SK-N-SH treated with all-trans-retinoic acid at 6 μM for 48 hours (cell line): ENCODE measurements around the gene BICDL1.

Experiments
- ATAC-seq: fragments of 200-7000 bp; cut with Tn5 transposase; 3 replicates; pipeline ENCODE4 v1.9.1; 2020; ENCODE audit warnings: mild to moderate bottlenecking, moderate library complexity
- ARNTL ChIP-seq: fragments of 450-650 bp; formaldehyde crosslinking; IDR thresholded peaks from 2 replicates; pipeline ENCODE4 v1.5.0; 2020; ENCODE audit warnings: low read depth, mild to moderate bottlenecking, moderate library complexity, borderline replicate concordance
- BACH2 ChIP-seq: fragments of 250-450 bp; sonication (Bioruptor Pico); IDR thresholded peaks from 2 replicates; pipeline ENCODE4 v1.9.0; 2021; ENCODE audit warnings: mild to moderate bottlenecking, borderline replicate concordance
- CSDC2 ChIP-seq: fragments of 250-450 bp; sonication (Bioruptor Pico); IDR thresholded peaks from 2 replicates; pipeline ENCODE4 v1.5.0; 2020; ENCODE audit warnings: mild to moderate bottlenecking, moderate library complexity
- ESRRG ChIP-seq: fragments of 250-450 bp; sonication (Bioruptor Pico); IDR thresholded peaks from 2 replicates; pipeline ENCODE4 v1.6.1; 2021; ENCODE audit warnings: mild to moderate bottlenecking
- GLIS3 ChIP-seq: fragments of 250-450 bp; sonication (Bioruptor Pico); IDR thresholded peaks from 2 replicates; pipeline ENCODE4 v1.5.0; 2020; ENCODE audit warnings: mild to moderate bottlenecking, moderate library complexity
- ISL1 ChIP-seq: fragments of 250-450 bp; sonication (Bioruptor Pico); IDR thresholded peaks from 2 replicates; pipeline ENCODE4 v2.1.2; 2022; ENCODE audit warnings: mild to moderate bottlenecking, moderate library complexity
- OSR1 ChIP-seq: fragments of 250-450 bp; sonication (Bioruptor Pico); IDR thresholded peaks from 2 replicates; pipeline ENCODE4 v1.8.0; 2022; ENCODE audit warnings: moderate library complexity, mild to moderate bottlenecking, inconsistent platforms
- PPARA ChIP-seq: fragments of 250-450 bp; sonication (Bioruptor Pico); IDR thresholded peaks from 2 replicates; pipeline ENCODE4 v1.5.0; 2020; ENCODE audit warnings: mild to moderate bottlenecking, borderline replicate concordance
- RARB ChIP-seq: fragments of 250-450 bp; sonication (Bioruptor Pico); IDR thresholded peaks from 2 replicates; pipeline ENCODE4 v1.8.0; 2021; ENCODE audit warnings: mild to moderate bottlenecking, moderate library complexity
- SNAI2 ChIP-seq: fragments of 250-450 bp; sonication (Bioruptor Pico); IDR thresholded peaks from 2 replicates; pipeline ENCODE4 v1.5.0; 2020; ENCODE audit warnings: mild to moderate bottlenecking, moderate library complexity
- TCF4 ChIP-seq: fragments of 250-450 bp; sonication (Bioruptor Pico); IDR thresholded peaks from 2 replicates; pipeline ENCODE4 v1.8.0; 2021; ENCODE audit warnings: mild to moderate bottlenecking, moderate library complexity, borderline replicate concordance
- TOX ChIP-seq: fragments of 250-450 bp; sonication (Bioruptor Pico); IDR thresholded peaks from 2 replicates; pipeline ENCODE4 v1.8.0; 2021; ENCODE audit warnings: mild to moderate bottlenecking, moderate library complexity, borderline replicate concordance
- ZC3H10 ChIP-seq: fragments of 250-450 bp; sonication (Bioruptor Pico); IDR thresholded peaks from 2 replicates; pipeline ENCODE4 v1.5.1; 2021; ENCODE audit warnings: mild to moderate bottlenecking, moderate library complexity
- ZFP3 ChIP-seq: fragments of 250-450 bp; sonication (Bioruptor Pico); IDR thresholded peaks from 2 replicates; pipeline ENCODE4 v1.5.0; 2020; ENCODE audit warnings: mild to moderate bottlenecking, moderate library complexity
- ZFP30 ChIP-seq: fragments of 450-650 bp; formaldehyde crosslinking; IDR thresholded peaks from 2 replicates; pipeline ENCODE4 v1.5.0; 2022; ENCODE audit warnings: mild to moderate bottlenecking, moderate library complexity
- ZNF8 ChIP-seq: fragments of 450-650 bp; formaldehyde crosslinking; IDR thresholded peaks from 2 replicates; pipeline ENCODE4 v1.5.0; 2020; ENCODE audit warnings: mild to moderate bottlenecking, moderate library complexity
- TF ChIP-seq, protein P1 (sequence below): fragments of 250-450 bp; sonication (Bioruptor Pico); IDR thresholded peaks from 2 replicates; pipeline ENCODE4 v1.8.0; 2020; ENCODE audit warnings: mild to moderate bottlenecking, moderate library complexity, borderline replicate concordance
- TF ChIP-seq, protein P2 (sequence below): fragments of 250-450 bp; sonication (Bioruptor Pico); IDR thresholded peaks from 2 replicates; pipeline ENCODE4 v1.5.1; 2020; ENCODE audit warnings: low read depth, mild to moderate bottlenecking, moderate library complexity
- TF ChIP-seq, protein P3 (sequence below): fragments of 250-450 bp; sonication (Bioruptor Pico); IDR thresholded peaks from 2 replicates; pipeline ENCODE4 v1.5.1; 2021; ENCODE audit warnings: mild to moderate bottlenecking, moderate library complexity
- TF ChIP-seq, protein P4 (sequence below): fragments of 250-450 bp; sonication (Bioruptor Pico); IDR thresholded peaks from 2 replicates; pipeline ENCODE4 v1.8.0; 2021; ENCODE audit warnings: low read depth, mild to moderate bottlenecking, moderate library complexity, borderline replicate concordance
- TF ChIP-seq, protein P5 (sequence below): fragments of 250-450 bp; sonication (Bioruptor Pico); IDR thresholded peaks from 2 replicates; pipeline ENCODE4 v1.5.0; 2020; ENCODE audit warnings: mild to moderate bottlenecking, moderate library complexity

The BICDL1 gene

DNA sequence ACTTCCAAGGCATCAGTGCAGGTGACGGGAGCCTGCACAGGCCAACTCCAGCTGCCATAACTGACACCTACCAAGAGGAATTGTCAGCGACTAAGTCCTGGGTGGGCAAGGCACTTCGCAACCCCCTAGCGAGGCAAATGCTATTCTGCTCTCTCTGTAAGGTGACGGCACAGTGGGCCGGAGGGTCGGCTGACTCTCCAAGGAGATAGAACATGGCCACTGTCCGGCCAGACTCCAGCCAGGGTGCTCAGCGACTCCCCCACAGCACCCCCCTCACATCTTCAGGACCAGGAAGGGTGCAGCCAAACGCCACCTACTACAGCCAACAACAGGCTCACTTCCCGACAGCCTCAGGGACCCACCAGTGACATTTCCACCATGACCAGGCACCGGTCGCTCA lies 114.3 kb downstream of the BICDL1 start:
- no peak for ATAC-seq

DNA sequence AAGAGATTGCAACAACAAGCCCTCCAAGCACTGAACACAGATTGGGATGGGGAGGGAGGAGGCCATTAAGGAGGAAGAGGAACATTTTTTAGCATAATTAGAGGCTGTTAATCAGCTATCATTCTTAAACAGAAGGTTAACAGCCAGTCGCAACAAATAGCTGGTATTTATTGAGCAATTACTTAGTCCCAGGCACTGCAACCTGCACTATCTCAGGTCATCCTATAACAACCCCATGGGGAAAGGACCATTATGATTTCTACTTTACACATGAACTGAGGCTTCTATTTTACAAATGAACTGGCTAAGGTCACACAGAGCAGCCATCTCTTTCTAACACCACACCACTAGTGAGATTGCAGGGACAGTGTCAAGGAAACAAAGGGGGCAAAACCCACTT lies 117.1 kb downstream of the BICDL1 start:
- no peak for ATAC-seq
- TF ChIP-seq, protein P1, sequence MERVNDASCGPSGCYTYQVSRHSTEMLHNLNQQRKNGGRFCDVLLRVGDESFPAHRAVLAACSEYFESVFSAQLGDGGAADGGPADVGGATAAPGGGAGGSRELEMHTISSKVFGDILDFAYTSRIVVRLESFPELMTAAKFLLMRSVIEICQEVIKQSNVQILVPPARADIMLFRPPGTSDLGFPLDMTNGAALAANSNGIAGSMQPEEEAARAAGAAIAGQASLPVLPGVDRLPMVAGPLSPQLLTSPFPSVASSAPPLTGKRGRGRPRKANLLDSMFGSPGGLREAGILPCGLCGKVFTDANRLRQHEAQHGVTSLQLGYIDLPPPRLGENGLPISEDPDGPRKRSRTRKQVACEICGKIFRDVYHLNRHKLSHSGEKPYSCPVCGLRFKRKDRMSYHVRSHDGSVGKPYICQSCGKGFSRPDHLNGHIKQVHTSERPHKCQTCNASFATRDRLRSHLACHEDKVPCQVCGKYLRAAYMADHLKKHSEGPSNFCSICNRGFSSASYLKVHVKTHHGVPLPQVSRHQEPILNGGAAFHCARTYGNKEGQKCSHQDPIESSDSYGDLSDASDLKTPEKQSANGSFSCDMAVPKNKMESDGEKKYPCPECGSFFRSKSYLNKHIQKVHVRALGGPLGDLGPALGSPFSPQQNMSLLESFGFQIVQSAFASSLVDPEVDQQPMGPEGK (CRISPR knock-in tag) = no peak
- TF ChIP-seq, protein P2, sequence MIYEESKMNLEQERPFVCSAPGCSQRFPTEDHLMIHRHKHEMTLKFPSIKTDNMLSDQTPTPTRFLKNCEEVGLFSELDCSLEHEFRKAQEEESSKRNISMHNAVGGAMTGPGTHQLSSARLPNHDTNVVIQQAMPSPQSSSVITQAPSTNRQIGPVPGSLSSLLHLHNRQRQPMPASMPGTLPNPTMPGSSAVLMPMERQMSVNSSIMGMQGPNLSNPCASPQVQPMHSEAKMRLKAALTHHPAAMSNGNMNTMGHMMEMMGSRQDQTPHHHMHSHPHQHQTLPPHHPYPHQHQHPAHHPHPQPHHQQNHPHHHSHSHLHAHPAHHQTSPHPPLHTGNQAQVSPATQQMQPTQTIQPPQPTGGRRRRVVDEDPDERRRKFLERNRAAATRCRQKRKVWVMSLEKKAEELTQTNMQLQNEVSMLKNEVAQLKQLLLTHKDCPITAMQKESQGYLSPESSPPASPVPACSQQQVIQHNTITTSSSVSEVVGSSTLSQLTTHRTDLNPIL = no peak
- TF ChIP-seq TCF4 (no peak), OSR1 (CRISPR knock-in tag) (no peak), SNAI2 (no peak), TOX (CRISPR knock-in tag) (no peak), RARB (no peak), PPARA (CRISPR knock-in tag) (no peak), ISL1 (CRISPR knock-in tag) (no peak), ARNTL (CRISPR knock-in tag) (no peak)

More for the DNA sequence above, 114.3 kb downstream of the BICDL1 start:
- TF ChIP-seq ESRRG (CRISPR knock-in tag) (no peak), ZNF8 (no peak), PPARA (CRISPR knock-in tag) (no peak)
- TF ChIP-seq, protein P3, sequence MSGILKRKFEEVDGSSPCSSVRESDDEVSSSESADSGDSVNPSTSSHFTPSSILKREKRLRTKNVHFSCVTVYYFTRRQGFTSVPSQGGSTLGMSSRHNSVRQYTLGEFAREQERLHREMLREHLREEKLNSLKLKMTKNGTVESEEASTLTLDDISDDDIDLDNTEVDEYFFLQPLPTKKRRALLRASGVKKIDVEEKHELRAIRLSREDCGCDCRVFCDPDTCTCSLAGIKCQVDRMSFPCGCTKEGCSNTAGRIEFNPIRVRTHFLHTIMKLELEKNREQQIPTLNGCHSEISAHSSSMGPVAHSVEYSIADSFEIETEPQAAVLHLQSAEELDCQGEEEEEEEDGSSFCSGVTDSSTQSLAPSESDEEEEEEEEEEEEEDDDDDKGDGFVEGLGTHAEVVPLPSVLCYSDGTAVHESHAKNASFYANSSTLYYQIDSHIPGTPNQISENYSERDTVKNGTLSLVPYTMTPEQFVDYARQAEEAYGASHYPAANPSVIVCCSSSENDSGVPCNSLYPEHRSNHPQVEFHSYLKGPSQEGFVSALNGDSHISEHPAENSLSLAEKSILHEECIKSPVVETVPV (CRISPR knock-in tag) = no peak

DNA sequence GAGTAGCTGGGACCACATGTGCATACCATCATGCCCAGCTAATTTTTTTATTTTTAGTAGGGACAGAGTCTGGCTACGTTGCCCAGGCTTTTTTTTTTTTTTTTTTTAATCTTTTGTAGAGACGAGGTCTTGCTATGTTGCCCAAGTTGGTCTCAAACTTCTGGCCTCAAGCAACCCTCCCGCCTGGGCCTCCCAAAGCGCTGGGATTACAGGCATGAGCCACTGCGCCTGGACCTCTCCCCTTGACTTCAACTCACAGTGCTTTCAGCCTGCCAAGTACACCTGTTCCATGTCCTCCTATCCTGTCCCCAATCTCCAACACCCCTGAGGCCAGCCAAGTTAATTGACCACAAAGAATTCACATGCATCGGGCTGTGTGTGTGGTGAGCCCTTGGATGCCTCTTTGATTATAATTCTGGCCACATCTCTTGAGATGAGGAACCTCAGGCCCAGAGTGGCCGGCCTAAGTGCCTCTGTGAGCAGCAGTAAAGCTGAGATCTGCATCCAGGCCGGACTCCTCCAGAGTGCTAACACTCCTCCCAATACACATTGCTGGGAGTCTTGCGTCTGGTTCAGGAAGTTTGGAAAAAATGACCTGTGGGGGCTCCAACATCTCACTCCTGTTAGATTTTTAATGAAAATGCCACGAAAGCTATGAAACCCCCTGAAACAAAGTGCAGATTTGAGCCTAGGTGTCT lies 120.7 kb downstream of the BICDL1 start:
- ATAC-seq = no peak
- TF ChIP-seq GLIS3 (CRISPR knock-in tag) (no peak), ZFP30 (CRISPR knock-in tag) (no peak), ZC3H10 (CRISPR knock-in tag) (no peak), CSDC2 (CRISPR knock-in tag) (no peak), ZFP3 (CRISPR knock-in tag) (no peak), TCF4 (no peak), RARB (no peak), ISL1 (CRISPR knock-in tag) (no peak), BACH2 (CRISPR knock-in tag) (no peak), TOX (CRISPR knock-in tag) (no peak), OSR1 (CRISPR knock-in tag) (no peak), PPARA (CRISPR knock-in tag) (no peak), ESRRG (CRISPR knock-in tag) (no peak)
- TF ChIP-seq, protein P4, sequence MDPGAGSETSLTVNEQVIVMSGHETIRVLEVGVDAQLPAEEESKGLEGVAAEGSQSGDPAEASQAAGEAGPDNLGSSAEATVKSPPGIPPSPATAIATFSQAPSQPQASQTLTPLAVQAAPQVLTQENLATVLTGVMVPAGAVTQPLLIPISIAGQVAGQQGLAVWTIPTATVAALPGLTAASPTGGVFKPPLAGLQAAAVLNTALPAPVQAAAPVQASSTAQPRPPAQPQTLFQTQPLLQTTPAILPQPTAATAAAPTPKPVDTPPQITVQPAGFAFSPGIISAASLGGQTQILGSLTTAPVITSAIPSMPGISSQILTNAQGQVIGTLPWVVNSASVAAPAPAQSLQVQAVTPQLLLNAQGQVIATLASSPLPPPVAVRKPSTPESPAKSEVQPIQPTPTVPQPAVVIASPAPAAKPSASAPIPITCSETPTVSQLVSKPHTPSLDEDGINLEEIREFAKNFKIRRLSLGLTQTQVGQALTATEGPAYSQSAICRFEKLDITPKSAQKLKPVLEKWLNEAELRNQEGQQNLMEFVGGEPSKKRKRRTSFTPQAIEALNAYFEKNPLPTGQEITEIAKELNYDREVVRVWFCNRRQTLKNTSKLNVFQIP = no peak
- TF ChIP-seq, protein P3 (CRISPR knock-in tag) = no peak
- TF ChIP-seq, protein P5, sequence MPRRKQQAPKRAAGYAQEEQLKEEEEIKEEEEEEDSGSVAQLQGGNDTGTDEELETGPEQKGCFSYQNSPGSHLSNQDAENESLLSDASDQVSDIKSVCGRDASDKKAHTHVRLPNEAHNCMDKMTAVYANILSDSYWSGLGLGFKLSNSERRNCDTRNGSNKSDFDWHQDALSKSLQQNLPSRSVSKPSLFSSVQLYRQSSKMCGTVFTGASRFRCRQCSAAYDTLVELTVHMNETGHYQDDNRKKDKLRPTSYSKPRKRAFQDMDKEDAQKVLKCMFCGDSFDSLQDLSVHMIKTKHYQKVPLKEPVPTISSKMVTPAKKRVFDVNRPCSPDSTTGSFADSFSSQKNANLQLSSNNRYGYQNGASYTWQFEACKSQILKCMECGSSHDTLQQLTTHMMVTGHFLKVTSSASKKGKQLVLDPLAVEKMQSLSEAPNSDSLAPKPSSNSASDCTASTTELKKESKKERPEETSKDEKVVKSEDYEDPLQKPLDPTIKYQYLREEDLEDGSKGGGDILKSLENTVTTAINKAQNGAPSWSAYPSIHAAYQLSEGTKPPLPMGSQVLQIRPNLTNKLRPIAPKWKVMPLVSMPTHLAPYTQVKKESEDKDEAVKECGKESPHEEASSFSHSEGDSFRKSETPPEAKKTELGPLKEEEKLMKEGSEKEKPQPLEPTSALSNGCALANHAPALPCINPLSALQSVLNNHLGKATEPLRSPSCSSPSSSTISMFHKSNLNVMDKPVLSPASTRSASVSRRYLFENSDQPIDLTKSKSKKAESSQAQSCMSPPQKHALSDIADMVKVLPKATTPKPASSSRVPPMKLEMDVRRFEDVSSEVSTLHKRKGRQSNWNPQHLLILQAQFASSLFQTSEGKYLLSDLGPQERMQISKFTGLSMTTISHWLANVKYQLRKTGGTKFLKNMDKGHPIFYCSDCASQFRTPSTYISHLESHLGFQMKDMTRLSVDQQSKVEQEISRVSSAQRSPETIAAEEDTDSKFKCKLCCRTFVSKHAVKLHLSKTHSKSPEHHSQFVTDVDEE (CRISPR knock-in tag) = no peak
- TF ChIP-seq, protein P1 (CRISPR knock-in tag) = no peak
